ENCODE results near the gene HBG2.
"Not testable (repeated sequence)": the region's sequence is repeated elsewhere in the genome, so short reads cannot be mapped to it uniquely, and the experiment has no call there.

HBG2 gene

GRCh38 chr11:5280582-5281102 is 26.1 kb upstream of the HBG2 start:
- DNase-seq = peak; percentile 42

- no peak for DNase-seq
These were observed 25.0 kb upstream of the HBG2 start for GRCh38 chr11:5279471-5280090.

GRCh38 chr11:5277807-5278382 is 23.3 kb upstream of the HBG2 start:
- DNase-seq = no peak

- DNase-seq = no peak
These were observed 22.1 kb upstream of the HBG2 start for GRCh38 chr11:5276697-5277096.

GRCh38 chr11:5275369-5276110 is 21.0 kb upstream of the HBG2 start:
- DNase-seq = no peak

- no peak for DNase-seq
These were observed 19.8 kb upstream of the HBG2 start for GRCh38 chr11:5274395-5274794.

- DNase-seq = no peak
These were observed 17.9 kb upstream of the HBG2 start for GRCh38 chr11:5272395-5273017.

GRCh38 chr11:5269715-5270147 is 15.2 kb upstream of the HBG2 start, which contains the start of gene HBE1:
Gene HBE1 (minus strand): TSS chr11:5269945. CDS start chr11:5269890, 55 bp downstream.
- DNase-seq = no peak

GRCh38 chr11:5267033-5267563 is 12.5 kb upstream of the HBG2 start:
- DNase-seq = no peak

- no peak for DNase-seq
These were observed 12.0 kb upstream of the HBG2 start for GRCh38 chr11:5266609-5267008.

GRCh38 chr11:5265832-5266231 is 11.3 kb upstream of the HBG2 start:
- no peak for DNase-seq

- DNase-seq = no peak
These were observed 4.1 kb upstream of the HBG2 start for GRCh38 chr11:5258543-5259262.

GRCh38 chr11:5257296-5257695 is 2.7 kb upstream of the HBG2 start:
- no peak for DNase-seq

- not testable (repeated sequence) for DNase-seq
These were observed 558 bp downstream of the HBG2 start for GRCh38 chr11:5254023-5254422.

GRCh38 chr11:5253440-5253839 is 1.1 kb downstream of the HBG2 start:
- DNase-seq = not testable (repeated sequence)

GRCh38 chr11:5252919-5253265 is 1.7 kb downstream of the HBG2 start:
- no peak for DNase-seq

- no peak for DNase-seq
These were observed 2.2 kb downstream of the HBG2 start for GRCh38 chr11:5252192-5252918.

- no peak for DNase-seq
These were observed 2.8 kb downstream of the HBG2 start for GRCh38 chr11:5251746-5252145.

GRCh38 chr11:5250543-5251204 is 3.9 kb downstream of the HBG2 start:
- DNase-seq = no peak

GRCh38 chr11:5249807-5250396 is 4.7 kb downstream of the HBG2 start, which contains the start of gene HBG1:
Gene HBG1 (minus strand): TSS chr11:5249857. CDS start chr11:5249804, 53 bp downstream.
- DNase-seq = not testable (repeated sequence)

- DNase-seq = not testable (repeated sequence)
These were observed 6.1 kb downstream of the HBG2 start for GRCh38 chr11:5248498-5248897.

Measured in stimulated activated CD4-positive, alpha-beta T cell treated with anti-CD3 and anti-CD28 coated beads, Interleukin-1b, Interleukin-23, amount 100 ng/mL, for 48 hours (primary cell).